HL-60/S4 (cell line): ENCODE data around the gene GRIK4.

ENCODE experiments used
- in situ Hi-C: fragments of 300-500 bp; cut with MboI; formaldehyde crosslinking; loops from 2 replicates; pipeline ENCODE4 v1.14.3; 2022; ENCODE audit warnings: low sequenced_read_pairs

The GRIK4 gene

DNA sequence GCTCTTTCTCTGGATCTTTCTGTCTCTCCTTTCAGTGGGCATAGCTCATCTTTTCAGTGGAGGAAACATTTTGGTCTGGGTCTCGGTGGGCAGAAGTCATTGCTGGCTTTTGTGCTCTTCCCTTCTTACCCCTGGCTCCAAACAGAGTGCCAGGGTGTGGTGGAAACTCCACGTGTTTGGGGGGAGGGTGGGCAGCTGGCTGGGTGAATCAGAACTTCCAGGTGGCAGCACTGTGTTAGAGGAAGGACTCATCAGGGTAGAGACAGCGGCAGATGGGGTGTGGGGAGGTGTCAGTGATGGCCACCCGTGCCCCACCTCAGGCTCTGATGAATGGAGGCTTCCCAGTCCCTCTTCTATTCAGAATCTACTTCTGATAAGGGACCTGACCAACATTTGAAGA is 114.0 kb downstream of the GRIK4 start:
- in situ Hi-C loops = no loop called here

DNA sequence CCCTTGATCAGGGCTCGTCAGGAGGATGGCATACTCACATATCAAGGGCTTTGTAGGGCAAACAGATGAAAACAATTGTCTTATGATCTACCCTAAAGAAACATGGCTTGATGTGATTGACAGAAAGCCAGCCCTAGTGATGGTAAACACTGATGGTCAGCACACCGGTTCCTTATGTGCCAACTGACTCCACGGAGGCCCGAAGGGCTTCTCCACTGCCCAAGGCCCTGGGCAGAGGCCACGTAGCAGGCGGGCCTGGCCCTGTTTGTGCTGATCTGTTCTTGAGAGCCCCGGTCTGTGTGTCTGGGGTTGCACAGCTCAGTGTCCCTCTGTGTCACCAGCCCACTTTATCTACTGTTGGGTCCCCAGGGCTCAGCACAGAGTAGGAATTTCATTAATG is 115.2 kb downstream of the GRIK4 start:
- in situ Hi-C loops = no loop called here

DNA sequence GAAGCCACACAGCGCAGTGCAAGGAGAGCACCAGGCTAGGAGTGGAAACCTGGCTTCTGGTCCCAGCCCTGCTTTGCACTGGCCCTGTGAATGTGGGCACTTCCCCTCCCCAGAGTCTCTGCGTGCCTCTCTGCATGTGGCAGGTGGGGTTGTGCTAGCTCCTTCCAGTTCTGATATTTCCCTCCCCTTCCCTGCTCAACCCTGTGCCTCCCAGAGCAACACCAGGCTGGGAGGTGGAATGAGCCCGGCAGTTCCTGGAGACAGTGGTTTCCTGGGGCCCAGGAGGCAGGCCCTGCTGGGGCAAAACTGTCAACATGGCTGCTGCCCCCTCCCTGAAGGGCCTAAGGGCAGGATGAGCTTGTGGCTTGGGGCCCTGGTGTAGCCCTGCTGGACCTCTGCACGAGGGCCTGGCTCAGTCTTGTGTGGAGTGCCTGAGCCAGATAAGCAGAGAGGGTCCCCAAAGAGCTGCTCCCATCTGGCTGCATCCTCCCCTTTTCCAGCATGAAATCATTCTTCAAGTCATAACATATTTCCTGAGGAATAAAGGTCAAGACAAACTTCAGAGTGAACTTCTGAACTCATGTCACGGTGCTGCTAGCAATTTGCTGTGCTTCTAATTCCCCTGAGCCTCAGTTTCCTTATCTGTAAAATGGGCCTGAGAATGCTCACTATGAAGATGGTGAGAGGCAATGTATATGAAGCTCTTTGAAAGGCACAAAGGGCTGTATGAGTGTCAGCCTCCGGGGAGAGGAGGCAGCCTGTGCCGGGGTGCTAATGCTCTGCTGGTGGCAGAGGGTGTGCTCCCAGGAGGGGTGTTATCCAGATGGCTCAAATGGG is 116.0 kb downstream of the GRIK4 start:
- in situ Hi-C loops = no loop called here

- in situ Hi-C loops = no loop called here
Observed at GRCh38 chr11:120629407-120630080, 118.0 kb downstream of the GRIK4 start.

GRCh38 chr11:120630122-120630521 is 118.6 kb downstream of the GRIK4 start:
- in situ Hi-C loops = no loop called here

GRCh38 chr11:120632579-120632978 is 121.0 kb downstream of the GRIK4 start:
- in situ Hi-C loops = no loop called here

DNA sequence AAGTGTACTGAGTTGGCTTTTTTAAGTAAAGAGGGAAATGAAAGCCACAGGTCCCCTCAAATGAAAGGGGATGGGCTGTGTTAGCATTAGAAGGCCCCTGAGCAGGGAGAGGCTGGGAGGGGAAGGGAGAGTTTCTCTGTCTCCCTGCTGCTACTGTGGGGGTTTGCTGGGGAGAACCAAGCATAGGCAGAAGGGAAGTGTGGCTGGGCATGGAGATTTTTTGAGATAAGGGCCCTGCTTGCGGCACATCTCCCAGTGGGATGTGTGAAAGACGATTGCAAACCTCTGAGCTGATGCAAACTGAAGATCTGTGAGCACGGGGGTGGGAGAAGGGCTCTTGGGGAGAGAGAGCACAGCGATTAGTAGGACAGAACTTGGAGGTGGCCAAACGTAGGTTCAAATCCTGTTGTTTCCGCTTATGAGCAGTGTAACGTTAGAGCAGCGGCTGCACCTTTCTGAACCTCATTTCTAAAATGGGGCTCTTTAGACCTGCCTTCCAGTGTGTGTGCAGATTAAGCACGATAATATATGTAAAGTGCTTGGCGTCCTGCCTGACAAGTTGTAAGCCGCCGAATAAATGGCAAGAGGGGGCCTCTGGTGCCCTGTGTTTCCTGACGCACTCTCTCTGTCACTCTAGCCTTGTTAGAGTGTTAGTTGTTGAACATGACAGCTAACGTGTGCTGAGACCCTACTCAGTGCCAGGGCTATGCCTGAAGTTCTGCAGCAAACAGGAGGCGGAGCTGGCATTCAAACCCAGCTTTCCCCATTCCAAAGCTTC is 122.3 kb downstream of the GRIK4 start:
- in situ Hi-C loops = no loop called here

DNA sequence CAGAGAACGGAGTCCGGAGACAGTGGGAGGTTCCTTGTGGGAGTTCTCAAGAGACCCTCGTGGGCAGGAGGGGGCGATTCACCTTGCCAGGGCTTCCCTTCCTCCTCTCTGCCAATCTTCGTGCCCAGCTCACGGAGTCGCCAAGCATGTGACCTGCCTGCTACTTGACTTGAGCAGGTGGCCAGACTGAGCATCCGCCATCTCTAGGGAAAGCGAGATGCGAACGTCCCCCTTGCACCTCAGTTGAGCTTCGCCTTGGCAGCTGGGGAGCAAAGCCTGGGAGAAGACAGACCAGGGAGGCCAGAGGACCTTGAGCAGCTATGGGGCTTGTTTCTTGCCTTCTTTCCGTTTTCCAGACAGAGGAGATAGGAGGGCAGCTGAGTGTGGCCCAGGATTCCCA is 123.2 kb downstream of the GRIK4 start:
- in situ Hi-C loops = no loop called here

GRCh38 chr11:120635136-120635810 is 123.7 kb downstream of the GRIK4 start:
- in situ Hi-C loops = no loop called here

DNA sequence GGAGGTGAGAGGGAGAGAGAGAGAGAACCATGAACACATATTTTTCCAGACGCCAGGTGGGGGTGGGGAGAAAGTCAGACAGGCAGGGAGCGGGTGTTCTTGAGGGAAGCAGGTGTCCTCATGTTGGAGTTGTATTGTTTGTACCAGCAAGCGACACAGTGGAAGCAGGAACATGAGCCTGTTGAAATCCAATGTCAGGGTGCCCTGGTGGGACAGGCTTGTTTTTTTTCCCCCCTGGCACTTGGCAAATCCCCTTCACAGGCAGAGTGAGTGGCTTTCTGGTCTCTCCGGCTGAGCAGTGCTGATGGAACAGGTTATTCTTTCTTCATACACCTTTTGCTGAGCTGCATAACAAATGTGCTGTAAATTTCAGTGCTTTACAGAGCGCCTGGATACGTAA is 125.6 kb downstream of the GRIK4 start:
- in situ Hi-C loops = no loop called here

GRCh38 chr11:120642196-120642894 is 130.8 kb downstream of the GRIK4 start:
- in situ Hi-C loops = no loop called here

GRCh38 chr11:120643284-120643683 is 131.7 kb downstream of the GRIK4 start:
- in situ Hi-C loops = no loop called here

DNA sequence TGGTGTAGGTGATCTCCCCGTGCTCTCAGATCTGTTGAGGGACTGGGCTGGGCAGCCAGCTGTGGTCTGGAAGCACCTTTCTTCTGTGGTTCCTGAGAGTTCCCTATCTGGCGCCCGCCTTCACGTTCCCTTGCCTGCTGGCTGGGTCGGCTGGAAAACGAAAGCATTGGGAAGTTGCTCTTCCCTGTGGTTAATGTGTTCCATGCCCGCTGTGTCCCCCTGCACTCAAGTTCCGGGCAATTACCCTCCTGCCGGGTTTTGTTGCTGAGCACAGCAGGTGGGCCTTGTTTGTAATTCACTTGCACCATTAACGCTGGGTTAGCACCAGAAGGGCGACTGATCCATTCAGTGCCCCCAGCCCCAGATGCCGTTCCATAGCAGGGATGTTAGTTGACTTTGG is 134.1 kb downstream of the GRIK4 start:
- in situ Hi-C loops = no loop called here

- in situ Hi-C loops = no loop called here
Observed at GRCh38 chr11:120646206-120646605, 134.7 kb downstream of the GRIK4 start.

DNA sequence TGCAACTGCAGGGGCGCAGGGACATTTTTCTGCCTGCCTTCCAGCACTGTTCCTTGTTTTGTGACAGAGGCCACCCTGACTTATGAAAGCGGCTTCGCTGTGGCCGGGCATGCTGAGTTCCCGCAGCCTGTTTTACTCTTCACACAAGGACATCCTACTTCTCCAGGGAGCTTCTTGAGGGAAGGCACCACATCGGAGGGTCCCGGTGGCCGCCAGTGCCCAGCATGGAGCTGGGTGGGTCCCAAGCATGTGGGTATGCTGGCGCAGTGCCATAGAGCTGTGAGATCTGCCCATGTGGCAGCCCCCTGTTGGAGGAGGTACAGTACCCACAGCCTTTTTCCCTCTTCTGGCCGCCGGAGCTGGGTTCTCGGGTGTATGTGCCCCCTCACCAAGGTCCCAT is 136.1 kb downstream of the GRIK4 start:
- in situ Hi-C loops = no loop called here

DNA sequence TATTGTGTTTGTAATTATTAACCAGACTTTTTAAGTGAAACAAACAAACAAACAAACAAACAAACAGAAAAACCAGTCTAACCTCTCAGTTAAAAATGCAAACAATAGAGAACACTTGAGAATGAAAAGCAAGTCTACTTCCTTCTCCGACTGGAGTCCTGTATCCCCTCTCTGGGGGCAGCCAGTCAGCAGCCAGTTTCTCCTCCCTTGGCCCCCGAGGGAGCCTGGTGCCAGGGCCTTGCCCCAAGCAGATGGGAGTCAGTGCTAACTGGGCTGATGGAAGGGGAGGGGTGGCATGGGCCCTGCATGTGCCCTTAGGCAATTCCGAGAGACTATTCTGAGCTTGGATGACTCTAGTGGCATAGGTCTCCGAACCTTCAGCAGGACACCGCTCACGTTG is 137.2 kb downstream of the GRIK4 start:
- in situ Hi-C loops = no loop called here

GRCh38 chr11:120649316-120649715 is 137.8 kb downstream of the GRIK4 start:
- in situ Hi-C loops = no loop called here

DNA sequence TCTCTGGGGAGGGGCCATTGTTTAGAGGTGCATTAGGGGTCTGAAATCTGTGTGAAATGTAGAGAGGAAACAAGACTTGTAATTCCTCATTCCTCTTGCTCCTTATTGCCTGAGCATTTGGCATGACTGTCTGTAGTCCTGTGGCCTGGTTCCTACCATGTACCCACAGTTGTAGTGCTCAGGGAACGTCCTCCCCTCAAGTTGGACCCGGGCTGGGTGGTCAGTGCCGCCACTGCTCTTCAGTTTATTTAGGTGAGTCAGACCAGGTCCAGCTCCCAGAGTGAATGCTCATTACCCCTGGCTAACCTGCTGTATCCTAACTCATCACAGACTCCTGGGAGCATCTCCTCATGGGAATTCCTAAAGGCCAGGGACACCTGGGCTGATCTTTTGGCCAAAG is 139.8 kb downstream of the GRIK4 start:
- in situ Hi-C loops = no loop called here

- in situ Hi-C loops = no loop called here
Observed at GRCh38 chr11:120651836-120652235, 140.3 kb downstream of the GRIK4 start.

GRCh38 chr11:120652705-120653335 is 141.3 kb downstream of the GRIK4 start:
- in situ Hi-C loops = no loop called here
